ENCODE measurements around the gene MAPRE2. TPM values are rescaled to one million over a fixed set of nuclear protein-coding genes. Genes with fewer than 3 reads are reported as not detected.

MAPRE2 gene
- total RNA-seq, 1 experiment from 2014 or later, result 2.8 TPM

GRCh38 chr18:35000457-35000856, 40.8 kb upstream of the MAPRE2 start:
- H3K4me2 ChIP-seq (ENCODE audit: low read length), result no peak overlapping the region
- H3K9me2 ChIP-seq (replicated peaks; ENCODE audit: low read length), result no peaks in the 10 kb centered on the region
- ChIA-PET CTCF (no interaction called here), POLR2A (ENCODE audit: unreplicated experiment) (no interaction called here)
- H3K79me2 ChIP-seq (ENCODE audit: low read length), result no peaks in the 10 kb centered on the region
- no peak overlapping the region for H3K9ac ChIP-seq (ENCODE audit: low read length)
- no peaks in the 10 kb centered on the region for H4K20me1 ChIP-seq (ENCODE audit: low read length)
- no peak overlapping the region for H3K4me3 ChIP-seq (ENCODE audit: low read length)
- no peaks in the 10 kb centered on the region for H3K36me3 ChIP-seq (ENCODE audit: low read depth, low read length)
- TF ChIP-seq EZH2 (IDR thresholded peaks at IDR 0.05; ENCODE audit: low read length, unreplicated experiment) (no peak), CTCF (conservative IDR thresholded peaks at IDR 0.05; ENCODE audit: low read depth, low read length) (no peak), EZH2phosphoT487 (IDR thresholded peaks at IDR 0.05; ENCODE audit: borderline replicate concordance, low read length) (no peak)
- H3K27me3 ChIP-seq (ENCODE audit: low read length), result no peaks in the 10 kb centered on the region
- intact Hi-C loops (cut with micrococcal nuclease), result loop anchor here (10.0 kb wide), 1 partner anchor 136 kb away; no protein-coding TSS in a partner anchor
- BruUV-seq (replicated peaks), result no TSS peak
- no peaks in the 10 kb centered on the region for H3K9me3 ChIP-seq (ENCODE audit: low read length)
- no peak overlapping the region for H3K27ac ChIP-seq (ENCODE audit: low read length)
- DNase-seq (no peak), ATAC-seq (no peak)
- H2AFZ ChIP-seq (ENCODE audit: low read length), result no peak overlapping the region
- H3F3A ChIP-seq (ENCODE audit: low read length, unreplicated experiment), result no peaks in the 10 kb centered on the region
- H3K4me1 ChIP-seq (ENCODE audit: insufficient read depth, low read length), result no peaks in the 10 kb centered on the region

- no peak overlapping the region for H3K4me2 ChIP-seq (ENCODE audit: low read length)
- no peaks in the 10 kb centered on the region for H3K79me2 ChIP-seq (ENCODE audit: low read length)
- BruUV-seq (replicated peaks), result no TSS peak
- H2AFZ ChIP-seq (ENCODE audit: low read length), result no peak overlapping the region
- H3K4me3 ChIP-seq (ENCODE audit: low read length), result no peak overlapping the region
- H3K27ac ChIP-seq (ENCODE audit: low read length), result no peak overlapping the region
- TF ChIP-seq CTCF (conservative IDR thresholded peaks at IDR 0.05; ENCODE audit: low read depth, low read length) (no peak), EZH2 (IDR thresholded peaks at IDR 0.05; ENCODE audit: low read length, unreplicated experiment) (no peak), EZH2phosphoT487 (IDR thresholded peaks at IDR 0.05; ENCODE audit: borderline replicate concordance, low read length) (no peak)
- H3K9ac ChIP-seq (ENCODE audit: low read length), result no peak overlapping the region
- POLR2A ChIA-PET (ENCODE audit: unreplicated experiment), result no interaction called here
- no peak for DNase-seq
- no peaks in the 10 kb centered on the region for H3F3A ChIP-seq (ENCODE audit: low read length, unreplicated experiment)
- no peaks in the 10 kb centered on the region for H4K20me1 ChIP-seq (ENCODE audit: low read length)
- no peaks in the 10 kb centered on the region for H3K4me1 ChIP-seq (ENCODE audit: insufficient read depth, low read length)
- no peaks in the 10 kb centered on the region for H3K9me3 ChIP-seq (ENCODE audit: low read length)
- CTCF ChIA-PET, result no interaction called here
- H3K27me3 ChIP-seq (ENCODE audit: low read length), result no peaks in the 10 kb centered on the region
- ATAC-seq, result no peak
- intact Hi-C loops (cut with micrococcal nuclease), result loop anchor here (10.0 kb wide), 1 partner anchor 137 kb away; no protein-coding TSS in a partner anchor
- H3K9me2 ChIP-seq (replicated peaks; ENCODE audit: low read length), result no peaks in the 10 kb centered on the region
- no peaks in the 10 kb centered on the region for H3K36me3 ChIP-seq (ENCODE audit: low read depth, low read length)
These were observed 39.1 kb upstream of the MAPRE2 start for GRCh38 chr18:35002120-35002519.

GRCh38 chr18:35005963-35006577, 35.1 kb upstream of the MAPRE2 start:
- no peaks in the 10 kb centered on the region for H3F3A ChIP-seq (ENCODE audit: low read length, unreplicated experiment)
- BruUV-seq (replicated peaks), result no TSS peak
- H3K79me2 ChIP-seq (ENCODE audit: low read length), result no peaks in the 10 kb centered on the region
- H3K36me3 ChIP-seq (ENCODE audit: low read depth, low read length), result no peaks in the 10 kb centered on the region
- TF ChIP-seq EZH2phosphoT487 (IDR thresholded peaks at IDR 0.05; ENCODE audit: borderline replicate concordance, low read length) (no peak), EZH2 (IDR thresholded peaks at IDR 0.05; ENCODE audit: low read length, unreplicated experiment) (no peak), CTCF (conservative IDR thresholded peaks at IDR 0.05; ENCODE audit: low read depth, low read length) (peak; percentile 53)
- ATAC-seq, result peak; percentile 82
- H3K27ac ChIP-seq (ENCODE audit: low read length), result no peak overlapping the region
- H3K4me1 ChIP-seq (ENCODE audit: insufficient read depth, low read length), result no peaks in the 10 kb centered on the region
- H2AFZ ChIP-seq (ENCODE audit: low read length), result no peak overlapping the region
- ChIA-PET POLR2A (ENCODE audit: unreplicated experiment) (no interaction called here), CTCF (interaction anchor here (1.0 kb wide), 1 partner anchor 138 kb away, joined by 9 read pairs; no protein-coding TSS in a partner anchor)
- intact Hi-C loops (cut with micrococcal nuclease), result loop anchor here (1.0 to 10.0 kb wide), 2 partner anchors 138 to 141 kb away; no protein-coding TSS in a partner anchor
- peak; percentile 65 for DNase-seq
- no peak overlapping the region for H3K4me3 ChIP-seq (ENCODE audit: low read length)
- H3K27me3 ChIP-seq (ENCODE audit: low read length), result no peaks in the 10 kb centered on the region
- no peak overlapping the region for H3K4me2 ChIP-seq (ENCODE audit: low read length)
- no peaks in the 10 kb centered on the region for H3K9me2 ChIP-seq (replicated peaks; ENCODE audit: low read length)
- H3K9ac ChIP-seq (ENCODE audit: low read length), result no peak overlapping the region
- H3K9me3 ChIP-seq (ENCODE audit: low read length), result no peaks in the 10 kb centered on the region
- H4K20me1 ChIP-seq (ENCODE audit: low read length), result no peaks in the 10 kb centered on the region
